Endothelial cell of umbilical vein (primary cell): Measurements from ENCODE around the gene CETP. TPM values are rescaled to one million over a fixed set of nuclear protein-coding genes. Genes with fewer than 3 reads are reported as not detected.

Experiments used
- BruUV-seq: library from RNA; stranded (reverse); fragments of 400-500 nt; replicated peaks from 2 replicates; lab custom pipeline; 2021; lab: Mats Ljungman, UMichigan
- CTCF ChIA-PET: fragments of 300-600, 350-600 bp; sonication (Branson Sonifier 250); formaldehyde crosslinking; loops from one replicate; lab custom pipeline; 2021; ENCODE audit warnings: antibody characterized with exemption, inconsistent platforms; lab: Charles Lee
- POLR2A ChIA-PET: fragments of 300-600, 350-600 bp; sonication (Branson Sonifier 250); formaldehyde crosslinking; loops from one replicate; lab custom pipeline; 2021; ENCODE audit warnings: antibody characterized with exemption, inconsistent platforms; lab: Charles Lee
- DNase-seq: peaks from one replicate; pipeline ENCODE4 v3.0.0-alpha.2; 2011; ENCODE audit warnings: low read depth, low spot score
- FAIRE-seq: peaks from 2 replicates; lab custom pipeline; 2011; peaks lifted over from hg19 to GRCh38; lab: Jason Lieb, UNC
- H2AFZ ChIP-seq: 2 replicates; pipeline ENCODE4 v1.6.0; 2012; ENCODE audit warnings: low read depth, low read length, control low read depth, inconsistent platforms
- H3K27ac ChIP-seq: 2 replicates; pipeline ENCODE4 v1.5.1; 2011; ENCODE audit warnings: low read depth, mild to moderate bottlenecking, control low read depth, low read length, moderate library complexity; ENCODE audit not compliant: insufficient read depth
- H3K27me3 ChIP-seq, 2 experiments: 2 replicates each; pipeline versions ENCODE4 v1.6.0 to v1.6.1; 2011; ENCODE audit warnings: low read length in 2 of 2, mixed read lengths in 1 of 2; ENCODE audit not compliant: control insufficient read depth in 2 of 2, insufficient read depth in 2 of 2
- H3K36me3 ChIP-seq, 2 experiments: 2 replicates in 1 of 2; 3 replicates in 1 of 2; pipeline ENCODE4 v1.5.1; 2011; ENCODE audit warnings: low read length in 2 of 2, mild to moderate bottlenecking in 1 of 2, moderate library complexity in 1 of 2; ENCODE audit not compliant: control insufficient read depth in 2 of 2, insufficient read depth in 2 of 2; ENCODE audit errors: extremely low read depth in 1 of 2
- H3K4me1 ChIP-seq: 3 replicates; pipeline ENCODE4 v1.5.1; 2011; ENCODE audit warnings: mild to moderate bottlenecking, low read length; ENCODE audit not compliant: control insufficient read depth, insufficient read depth; ENCODE audit errors: extremely low read depth
- H3K4me2 ChIP-seq: 2 replicates; pipeline ENCODE4 v1.6.1; 2011; ENCODE audit warnings: low read length, control low read depth, mixed read lengths; ENCODE audit not compliant: insufficient read depth
- H3K4me3 ChIP-seq, 3 experiments: fragments of 200-600 bp in 1 of 3; sonication (generic), shearing (Covaris generic) in 1 of 3; replicated peaks in 1 of 3; 2 replicates each; pipeline ENCODE4 v1.5.1; 2011 to 2016; ENCODE audit warnings: control low read depth in 3 of 3, low read length in 3 of 3, mild to moderate bottlenecking in 2 of 3, inconsistent platforms in 1 of 3, low read depth in 1 of 3, moderate library complexity in 1 of 3; ENCODE audit not compliant: insufficient read depth in 1 of 3
- H3K79me2 ChIP-seq: 2 replicates; pipeline ENCODE4 v1.6.0; 2012; ENCODE audit warnings: low read length, inconsistent platforms; ENCODE audit not compliant: control insufficient read depth, insufficient read depth
- H3K9ac ChIP-seq: replicated peaks from 2 replicates; pipeline ENCODE3; 2011; ENCODE audit warnings: low read length, control low read depth; ENCODE audit not compliant: insufficient read depth; ENCODE audit errors: extremely low read depth
- H3K9me1 ChIP-seq: replicated peaks from 3 replicates; pipeline ENCODE4 v1.6.0; 2011; ENCODE audit warnings: mild to moderate bottlenecking, low read length; ENCODE audit not compliant: control insufficient read depth, insufficient read depth; ENCODE audit errors: extremely low read depth
- H3K9me3 ChIP-seq: replicated peaks from 2 replicates; pipeline ENCODE4 v1.5.1; 2012; ENCODE audit warnings: low read length, inconsistent platforms; ENCODE audit not compliant: control insufficient read depth, insufficient read depth
- H4K20me1 ChIP-seq: replicated peaks from 2 replicates; pipeline ENCODE3; 2011; ENCODE audit warnings: mild to moderate bottlenecking, low read length; ENCODE audit not compliant: control insufficient read depth, insufficient read depth; ENCODE audit errors: extremely low read depth
- EZH2 ChIP-seq: IDR thresholded peaks from 2 replicates; pipeline ENCODE4 v1.6.1; 2012; ENCODE audit warnings: borderline replicate concordance, low read depth, mild to moderate bottlenecking, moderate library complexity, low read length, inconsistent platforms; ENCODE audit not compliant: severe bottlenecking
- FOS ChIP-seq: IDR thresholded peaks from 2 replicates; pipeline ENCODE4 v1.6.1; 2011; ENCODE audit warnings: mild to moderate bottlenecking, low read length, moderate library complexity, borderline replicate concordance; ENCODE audit not compliant: insufficient read depth
- GATA2 ChIP-seq: IDR thresholded peaks from 2 replicates; pipeline ENCODE4 v1.7.0; 2011; ENCODE audit warnings: low read depth, mild to moderate bottlenecking, moderate library complexity, mixed read lengths, low read length; ENCODE audit not compliant: insufficient read length, insufficient read depth
- JUN ChIP-seq: IDR thresholded peaks from 2 replicates; pipeline ENCODE4 v1.6.1; 2011; ENCODE audit warnings: borderline replicate concordance, low read depth; ENCODE audit not compliant: insufficient read length, insufficient read depth
- MYC ChIP-seq: IDR thresholded peaks from one replicate; pipeline ENCODE4 v1.6.1; 2011; ENCODE audit warnings: mild to moderate bottlenecking, low read depth, low read length
- POLR2A ChIP-seq: IDR thresholded peaks from 2 replicates; pipeline ENCODE4 v1.6.1; 2012; ENCODE audit warnings: low read depth, mild to moderate bottlenecking, control low read depth, low read length
- POLR2AphosphoS5 ChIP-seq: IDR thresholded peaks from 2 replicates; pipeline ENCODE4 v1.6.1; 2012; ENCODE audit warnings: low read depth, mild to moderate bottlenecking, control low read depth, low read length, moderate library complexity; ENCODE audit not compliant: insufficient read depth
- dilution Hi-C: fragments of 300-500 bp; cut with MboI; formaldehyde crosslinking; loops from one replicate; pipeline ENCODE4 v1.15.0; 2019; ENCODE audit warnings: low sequenced_read_pairs; ENCODE audit not compliant: extremely low pct_ligation_motif_present
- intact Hi-C: fragments of 100-400 bp; cut with micrococcal nuclease; formaldehyde crosslinking; loops from one replicate; pipeline ENCODE4 v1.10.0; 2022
- polyA plus RNA-seq, 4 experiments: library from polyadenylated mRNA; depleted of rRNA in 3 of 4; stranded (reverse) in 3 of 4; unstranded in 1 of 4; fragments of >200 nt; gene quantifications; 2 replicates each; pipeline versions ENCODE4 v1.2.1 to v1.2.3, GENCODE V29; 2011 to 2012; ENCODE audit warnings: missing spikeins in 1 of 4
- total RNA-seq: library from RNA; stranded (reverse); gene quantifications from 2 replicates; pipeline ENCODE4 v1.2.3, GENCODE V29; 2021
- TF ChIP-seq, protein P1 (sequence below), 2 donors: IDR thresholded peaks; 1 replicate in 1 of 2; 2 replicates in 1 of 2; pipeline ENCODE4 v1.5.1; 2011; ENCODE audit warnings: low read length in 2 of 2, mild to moderate bottlenecking in 2 of 2, moderate library complexity in 2 of 2, control low read depth in 1 of 2, inconsistent platforms in 1 of 2, low read depth in 1 of 2; ENCODE audit not compliant: insufficient read depth in 1 of 2; ENCODE audit errors: extremely low read depth in 1 of 2
- TF ChIP-seq, protein P2 (sequence below): IDR thresholded peaks from 2 replicates; pipeline ENCODE4 v1.6.1; 2011; ENCODE audit not compliant: insufficient read depth, insufficient read length

Gene CETP
- total and polyA plus RNA-seq, 2 donors (not counting 3 experiments of a cell fraction or from before 2014, with no cell fraction given): 2.2 to 2.8 TPM

DNA sequence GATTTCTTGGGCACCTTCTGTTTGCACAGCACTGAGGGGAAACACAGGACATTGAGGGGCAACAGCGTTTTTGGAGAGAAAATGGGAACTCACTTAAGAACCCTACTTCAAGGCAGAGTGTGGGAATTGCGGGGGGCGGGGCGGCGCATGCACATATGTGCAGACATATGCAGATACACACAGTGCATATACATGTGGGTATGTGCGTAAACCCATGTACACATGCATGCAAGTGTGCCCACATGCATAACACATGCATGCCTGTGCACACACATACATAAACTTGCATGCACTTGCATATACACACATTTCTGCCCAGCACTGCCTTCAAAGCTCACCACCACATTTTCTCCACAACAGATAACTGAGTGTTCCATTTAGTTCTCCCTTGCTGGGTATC, 60.0 kb downstream of the CETP start:
- H3K9ac ChIP-seq: no peak overlapping the region
- peaks cover 7% of the 10 kb centered on the region for H3K4me1 ChIP-seq
- H3K36me3 ChIP-seq: no peaks in the 10 kb centered on the region
- no peaks in the 10 kb centered on the region for H4K20me1 ChIP-seq
- no peaks in the 10 kb centered on the region for H3K9me3 ChIP-seq
- DNase-seq (no peak), FAIRE-seq (no peak)
- H3K27me3 ChIP-seq: no peaks in the 10 kb centered on the region
- TF ChIP-seq, protein P1, sequence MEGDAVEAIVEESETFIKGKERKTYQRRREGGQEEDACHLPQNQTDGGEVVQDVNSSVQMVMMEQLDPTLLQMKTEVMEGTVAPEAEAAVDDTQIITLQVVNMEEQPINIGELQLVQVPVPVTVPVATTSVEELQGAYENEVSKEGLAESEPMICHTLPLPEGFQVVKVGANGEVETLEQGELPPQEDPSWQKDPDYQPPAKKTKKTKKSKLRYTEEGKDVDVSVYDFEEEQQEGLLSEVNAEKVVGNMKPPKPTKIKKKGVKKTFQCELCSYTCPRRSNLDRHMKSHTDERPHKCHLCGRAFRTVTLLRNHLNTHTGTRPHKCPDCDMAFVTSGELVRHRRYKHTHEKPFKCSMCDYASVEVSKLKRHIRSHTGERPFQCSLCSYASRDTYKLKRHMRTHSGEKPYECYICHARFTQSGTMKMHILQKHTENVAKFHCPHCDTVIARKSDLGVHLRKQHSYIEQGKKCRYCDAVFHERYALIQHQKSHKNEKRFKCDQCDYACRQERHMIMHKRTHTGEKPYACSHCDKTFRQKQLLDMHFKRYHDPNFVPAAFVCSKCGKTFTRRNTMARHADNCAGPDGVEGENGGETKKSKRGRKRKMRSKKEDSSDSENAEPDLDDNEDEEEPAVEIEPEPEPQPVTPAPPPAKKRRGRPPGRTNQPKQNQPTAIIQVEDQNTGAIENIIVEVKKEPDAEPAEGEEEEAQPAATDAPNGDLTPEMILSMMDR (IDR thresholded peaks at IDR 0.05; ENCODE audit: extremely low read depth in 1 of 2, insufficient read depth in 1 of 2, low read depth in 1 of 2, low read length in 2 of 2): no peak
- TF ChIP-seq MYC (no peak), JUN (no peak), FOS (no peak), POLR2A (no peak), GATA2 (no peak), EZH2 (no peak), POLR2AphosphoS5 (no peak)
- TF ChIP-seq, protein P2, sequence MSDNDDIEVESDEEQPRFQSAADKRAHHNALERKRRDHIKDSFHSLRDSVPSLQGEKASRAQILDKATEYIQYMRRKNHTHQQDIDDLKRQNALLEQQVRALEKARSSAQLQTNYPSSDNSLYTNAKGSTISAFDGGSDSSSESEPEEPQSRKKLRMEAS: no peak
- ChIA-PET CTCF (no interaction called here), POLR2A (no interaction called here)
- no peaks in the 10 kb centered on the region for H3K9me1 ChIP-seq
- no peak overlapping the region for H3K4me3 ChIP-seq
- no TSS peak for BruUV-seq
- no peak overlapping the region for H2AFZ ChIP-seq
- H3K4me2 ChIP-seq: no peak overlapping the region
- intact Hi-C loops (no loop called here), dilution Hi-C loops (no loop called here)
- H3K79me2 ChIP-seq: no peaks in the 10 kb centered on the region
- no peak overlapping the region for H3K27ac ChIP-seq
